Tibial artery (tissue), 4 donors: Measurements from ENCODE around the gene ZDHHC20.

Experiments used
- DNase-seq, 2 donors: peaks; one replicate each; pipeline ENCODE4 v3.0.0-alpha.2; 2019
- H3K27ac ChIP-seq, 2 donors: fragments of 200-600 bp; sonication (generic) in 1 of 2; 1 replicate in 1 of 2; 2 replicates in 1 of 2; pipeline ENCODE4 v1.5.1; 2018 to 2019; ENCODE audit warnings: mild to moderate bottlenecking in 1 of 2
- H3K27me3 ChIP-seq, 2 donors: fragments of 200-600 bp; sonication (generic) in 1 of 2; one replicate each; pipeline versions ENCODE4 v1.5.1 to v1.6.0; 2016 to 2019
- H3K36me3 ChIP-seq, 3 donors: fragments of 200-600 bp; sonication (generic) in 2 of 3; one replicate each; pipeline ENCODE4 v1.5.1; 2016 to 2019; ENCODE audit warnings: mild to moderate bottlenecking in 2 of 3
- H3K4me1 ChIP-seq, 4 donors: fragments of 200-600 bp; sonication (generic) in 2 of 4; 1 replicate in 3 of 4; 2 replicates in 1 of 4; pipeline ENCODE4 v1.5.1; 2016 to 2019
- H3K4me3 ChIP-seq, 2 donors: fragments of 200-600 bp; sonication (generic) in 1 of 2; 1 replicate in 1 of 2; 2 replicates in 1 of 2; pipeline ENCODE4 v1.5.1; 2018 to 2019; ENCODE audit warnings: mild to moderate bottlenecking in 2 of 2
- H3K9me3 ChIP-seq, 3 donors: fragments of 200-600 bp; sonication (generic) in 1 of 3; one replicate each; pipeline ENCODE4 v1.5.1; 2016 to 2019
- CTCF ChIP-seq, 2 experiments: fragments of 200-600 bp in 1 of 2; fragments of 450-650 bp in 1 of 2; IDR thresholded peaks; one replicate each; pipeline ENCODE4 v1.5.1; 2017 to 2019; ENCODE audit warnings: antibody characterized with exemption in 2 of 2, mild to moderate bottlenecking in 1 of 2, moderate library complexity in 1 of 2
- intact Hi-C: fragments of 100-400 bp; cut with DNase I; formaldehyde crosslinking; loops from one replicate; pipeline ENCODE4 v1.15.0; 2023; ENCODE audit warnings: low total_unique reads

ZDHHC20 gene

DNA sequence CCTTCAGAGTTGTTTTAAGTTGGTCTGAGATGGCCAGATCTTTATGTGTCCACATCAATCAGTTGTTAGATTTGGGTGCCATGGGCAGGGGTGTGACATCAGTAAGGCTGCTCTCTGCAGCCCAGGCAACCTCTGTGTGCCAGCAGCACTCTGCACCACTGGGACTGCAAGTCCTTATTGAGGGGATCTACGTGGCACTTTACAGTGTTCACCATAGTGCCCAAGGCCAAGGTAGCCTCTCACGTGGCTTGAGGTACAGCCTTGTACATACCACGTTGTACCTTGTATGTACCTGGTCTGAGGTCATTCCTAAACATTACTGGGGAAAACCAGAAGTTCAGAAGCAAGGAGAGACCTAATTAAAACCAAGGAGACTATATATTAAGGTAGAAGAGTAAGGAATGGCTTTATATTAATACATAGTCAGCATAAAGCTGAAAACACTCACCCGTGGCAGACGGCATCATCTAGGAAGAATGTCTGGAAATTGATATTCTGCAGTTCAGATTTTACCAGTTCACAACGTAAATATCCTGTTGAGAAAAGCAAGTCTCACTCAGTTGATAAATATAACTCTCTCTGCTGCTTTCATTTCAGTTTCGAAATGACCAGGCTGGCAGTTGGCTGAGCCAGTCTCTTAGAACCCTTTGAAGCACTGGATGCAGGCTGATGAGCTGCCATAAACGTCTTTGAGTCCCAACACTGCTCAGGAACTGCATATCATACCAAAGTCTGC lies 128.8 kb downstream of the ZDHHC20 start:
- no peaks in the 10 kb centered on the region for H3K9me3 ChIP-seq
- peaks cover 0 to 11% (median 0%) of the 10 kb centered on the region in 4 donors for H3K4me1 ChIP-seq
- H3K27ac ChIP-seq = no peak overlapping the region
- intact Hi-C loops = no loop called here
- no peak for TF ChIP-seq CTCF (IDR thresholded peaks at IDR 0.05)
- no peak overlapping the region for H3K4me3 ChIP-seq
- DNase-seq = no peak
- no peaks in the 10 kb centered on the region for H3K36me3 ChIP-seq
- H3K27me3 ChIP-seq = no peaks in the 10 kb centered on the region

DNA sequence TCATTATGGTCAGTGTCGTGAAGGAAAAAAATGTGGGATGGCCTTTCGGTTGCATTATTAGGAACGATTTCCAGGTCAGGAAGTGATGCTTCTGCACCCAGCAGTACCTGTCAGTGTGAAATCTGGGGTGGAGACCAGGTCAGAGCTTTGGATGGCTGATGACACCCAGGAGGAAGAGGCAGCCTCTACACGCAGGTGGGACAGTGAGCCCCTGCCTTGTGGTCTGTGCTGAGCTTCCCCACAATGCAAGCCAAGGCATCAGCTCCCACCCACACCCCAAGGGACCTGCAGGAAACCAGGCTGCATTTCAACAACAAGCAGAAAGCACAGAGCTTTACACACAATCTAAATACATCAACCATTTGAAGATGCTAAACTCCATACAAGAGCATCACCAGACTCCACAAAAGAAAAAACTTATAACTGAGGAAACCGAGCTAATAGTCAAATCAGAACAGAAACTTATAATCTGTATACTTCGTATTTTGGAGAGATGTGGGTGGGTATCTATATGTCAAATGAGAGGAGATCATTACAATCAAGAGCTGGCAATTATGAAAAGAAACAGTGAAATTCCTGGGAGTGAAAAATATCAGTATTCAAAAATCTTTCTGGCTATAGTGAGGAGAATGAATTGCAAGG lies 130.1 kb downstream of the ZDHHC20 start:
- Histone ChIP-seq H3K4me1 (peaks cover 0 to 11% (median 0%) of the 10 kb centered on the region in 4 donors), H3K9me3 (no peaks in the 10 kb centered on the region), H3K27ac (no peak overlapping the region), H3K27me3 (no peaks in the 10 kb centered on the region), H3K36me3 (no peaks in the 10 kb centered on the region), H3K4me3 (no peak overlapping the region)
- TF ChIP-seq CTCF (IDR thresholded peaks at IDR 0.05) = no peak
- intact Hi-C loops = no loop called here
- no peak for DNase-seq

DNA sequence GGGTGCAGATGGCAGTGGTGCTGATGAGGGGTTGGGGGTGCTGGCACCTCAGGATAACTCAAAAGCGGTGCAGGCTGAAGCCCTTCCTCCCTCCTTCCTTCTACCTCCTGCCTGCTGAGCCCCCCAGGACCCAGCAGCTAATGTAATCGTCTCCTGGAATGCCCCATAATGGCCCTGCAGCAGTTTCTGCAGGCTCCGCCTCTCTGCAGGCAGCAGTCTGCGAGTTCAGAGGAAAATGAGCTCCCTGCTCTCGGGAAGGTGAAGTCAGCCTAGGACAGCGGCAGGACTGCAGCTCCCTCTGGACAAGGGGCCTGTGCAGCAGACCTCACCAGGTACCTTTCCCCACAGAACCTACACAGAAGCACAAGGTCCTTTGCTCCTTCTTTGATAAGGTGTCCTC lies 130.9 kb downstream of the ZDHHC20 start:
- H3K27ac ChIP-seq = no peak overlapping the region
- H3K4me3 ChIP-seq = no peak overlapping the region
- TF ChIP-seq CTCF (IDR thresholded peaks at IDR 0.05) = no peak
- H3K4me1 ChIP-seq = peaks cover 0 to 11% (median 0%) of the 10 kb centered on the region in 4 donors
- H3K27me3 ChIP-seq = no peaks in the 10 kb centered on the region
- no peaks in the 10 kb centered on the region for H3K9me3 ChIP-seq
- H3K36me3 ChIP-seq = no peaks in the 10 kb centered on the region
- no peak for DNase-seq
- intact Hi-C loops = no loop called here

GRCh38 chr13:21326155-21327031 lies 132.7 kb downstream of the ZDHHC20 start:
- intact Hi-C loops = no loop called here
- H3K27ac ChIP-seq = no peak overlapping the region
- TF ChIP-seq CTCF (IDR thresholded peaks at IDR 0.05) = no peak
- H3K27me3 ChIP-seq = no peaks in the 10 kb centered on the region
- no peak for DNase-seq
- H3K4me1 ChIP-seq = peaks cover 0 to 11% (median 0%) of the 10 kb centered on the region in 4 donors
- H3K4me3 ChIP-seq = peak overlapping the region in 1 of 2 donors; percentile 26
- no peaks in the 10 kb centered on the region for H3K9me3 ChIP-seq
- no peaks in the 10 kb centered on the region for H3K36me3 ChIP-seq

DNA sequence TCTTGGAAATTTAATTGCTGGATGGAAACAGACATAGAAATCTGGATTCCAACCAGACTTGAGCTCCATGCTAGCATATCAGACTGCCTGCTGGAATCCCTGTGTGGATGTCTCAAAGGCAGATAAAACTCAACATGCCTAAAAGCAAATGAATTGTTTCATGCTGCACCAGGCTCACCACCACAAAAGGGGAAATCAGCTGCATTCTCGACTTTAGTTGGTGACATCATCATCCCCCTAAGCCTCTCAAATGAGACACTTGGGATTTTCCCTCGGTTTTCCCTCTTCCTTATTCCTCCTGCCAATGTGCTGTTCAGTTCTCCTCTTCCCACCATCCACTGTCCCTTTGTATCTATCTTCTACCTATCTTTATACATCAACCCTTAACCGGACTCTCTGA lies 134.3 kb downstream of the ZDHHC20 start:
- TF ChIP-seq CTCF (IDR thresholded peaks at IDR 0.05) = no peak
- H3K36me3 ChIP-seq = no peaks in the 10 kb centered on the region
- DNase-seq = no peak
- no peak overlapping the region for H3K27ac ChIP-seq
- H3K27me3 ChIP-seq = no peaks in the 10 kb centered on the region
- intact Hi-C loops = no loop called here
- H3K4me1 ChIP-seq = peaks cover 0 to 11% (median 0%) of the 10 kb centered on the region in 4 donors
- H3K9me3 ChIP-seq = no peaks in the 10 kb centered on the region
- no peak overlapping the region for H3K4me3 ChIP-seq
